Liver (tissue), 2 donors: ENCODE results near the gene CDK17.

Experiments used
- JUND ChIP-seq, 2 donors: IDR thresholded peaks; 2 replicates each; pipeline ENCODE4 v1.6.1; 2016; ENCODE audit warnings: antibody characterized with exemption in 2 of 2
- TF ChIP-seq, protein P1 (sequence below): IDR thresholded peaks from 2 replicates; pipeline ENCODE4 v1.6.1; 2016; ENCODE audit warnings: antibody characterized with exemption, mild to moderate bottlenecking
- TF ChIP-seq, protein P2 (sequence below): IDR thresholded peaks from 2 replicates; pipeline ENCODE4 v1.6.1; 2016; ENCODE audit warnings: antibody characterized with exemption
- donor health status: healthy.

DNA sequence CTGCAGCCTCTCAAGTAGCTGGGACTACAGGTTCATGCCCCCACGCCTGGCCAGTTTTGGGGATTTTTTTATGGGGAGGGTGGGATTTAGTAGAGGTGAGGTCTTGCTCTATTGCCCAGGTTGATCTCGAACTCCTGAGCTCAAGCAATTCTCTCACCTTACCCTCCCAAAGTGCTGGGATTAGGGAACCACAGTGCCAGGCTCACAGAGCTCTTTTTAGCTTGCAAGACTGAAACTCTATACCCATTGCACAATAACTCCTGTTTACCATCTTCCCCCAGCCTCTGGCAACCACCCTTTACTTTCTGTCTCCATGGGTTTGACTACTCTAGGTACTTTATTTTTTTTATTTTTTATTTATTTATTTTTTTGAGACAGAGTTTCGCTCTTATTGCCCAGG is 25.7 kb upstream of the CDK17 start:
- TF ChIP-seq, protein P1, sequence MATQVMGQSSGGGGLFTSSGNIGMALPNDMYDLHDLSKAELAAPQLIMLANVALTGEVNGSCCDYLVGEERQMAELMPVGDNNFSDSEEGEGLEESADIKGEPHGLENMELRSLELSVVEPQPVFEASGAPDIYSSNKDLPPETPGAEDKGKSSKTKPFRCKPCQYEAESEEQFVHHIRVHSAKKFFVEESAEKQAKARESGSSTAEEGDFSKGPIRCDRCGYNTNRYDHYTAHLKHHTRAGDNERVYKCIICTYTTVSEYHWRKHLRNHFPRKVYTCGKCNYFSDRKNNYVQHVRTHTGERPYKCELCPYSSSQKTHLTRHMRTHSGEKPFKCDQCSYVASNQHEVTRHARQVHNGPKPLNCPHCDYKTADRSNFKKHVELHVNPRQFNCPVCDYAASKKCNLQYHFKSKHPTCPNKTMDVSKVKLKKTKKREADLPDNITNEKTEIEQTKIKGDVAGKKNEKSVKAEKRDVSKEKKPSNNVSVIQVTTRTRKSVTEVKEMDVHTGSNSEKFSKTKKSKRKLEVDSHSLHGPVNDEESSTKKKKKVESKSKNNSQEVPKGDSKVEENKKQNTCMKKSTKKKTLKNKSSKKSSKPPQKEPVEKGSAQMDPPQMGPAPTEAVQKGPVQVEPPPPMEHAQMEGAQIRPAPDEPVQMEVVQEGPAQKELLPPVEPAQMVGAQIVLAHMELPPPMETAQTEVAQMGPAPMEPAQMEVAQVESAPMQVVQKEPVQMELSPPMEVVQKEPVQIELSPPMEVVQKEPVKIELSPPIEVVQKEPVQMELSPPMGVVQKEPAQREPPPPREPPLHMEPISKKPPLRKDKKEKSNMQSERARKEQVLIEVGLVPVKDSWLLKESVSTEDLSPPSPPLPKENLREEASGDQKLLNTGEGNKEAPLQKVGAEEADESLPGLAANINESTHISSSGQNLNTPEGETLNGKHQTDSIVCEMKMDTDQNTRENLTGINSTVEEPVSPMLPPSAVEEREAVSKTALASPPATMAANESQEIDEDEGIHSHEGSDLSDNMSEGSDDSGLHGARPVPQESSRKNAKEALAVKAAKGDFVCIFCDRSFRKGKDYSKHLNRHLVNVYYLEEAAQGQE, result no peak
- TF ChIP-seq, protein P2, sequence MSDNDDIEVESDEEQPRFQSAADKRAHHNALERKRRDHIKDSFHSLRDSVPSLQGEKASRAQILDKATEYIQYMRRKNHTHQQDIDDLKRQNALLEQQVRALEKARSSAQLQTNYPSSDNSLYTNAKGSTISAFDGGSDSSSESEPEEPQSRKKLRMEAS, result no peak
- no peak for TF ChIP-seq JUND (IDR thresholded peaks at IDR 0.05)
